ENCODE results near the gene STAT2.
"Not testable (repeated sequence)": the region's sequence is repeated elsewhere in the genome, so short reads cannot be mapped to it uniquely, and the experiment has no call there.

Gene STAT2

GRCh38 chr12:56342290-56342689 lies 17.6 kb downstream of the STAT2 start:
- H3K36me3 Mint-ChIP-seq (ENCODE audit: low read depth), result peaks cover 70% of the 10 kb centered on the region

GRCh38 chr12:56341616-56342015 lies 18.3 kb downstream of the STAT2 start:
- peaks cover 63% of the 10 kb centered on the region for H3K36me3 Mint-ChIP-seq (ENCODE audit: low read depth)
- no peak for DNase-seq
- no peaks in the 10 kb centered on the region for H3K9me3 Mint-ChIP-seq
- H3K4me3 Mint-ChIP-seq, result no peak overlapping the region
- peaks cover 49% of the 10 kb centered on the region for H3K4me1 Mint-ChIP-seq (ENCODE audit: low read depth)
- no peaks in the 10 kb centered on the region for H3K27me3 Mint-ChIP-seq
- peak overlapping the region; percentile 47 for H3K27ac Mint-ChIP-seq

More at GRCh38 chr12:56342290-56342689, 17.6 kb downstream of the STAT2 start:
- H3K4me3 Mint-ChIP-seq, H3K27me3 Mint-ChIP-seq, H3K9me3 Mint-ChIP-seq, DNase-seq: not testable (repeated sequence)
- Mint-ChIP-seq H3K4me1 (ENCODE audit: low read depth) (peaks cover 44% of the 10 kb centered on the region), H3K27ac (peak overlapping the region; percentile 0)

GRCh38 chr12:56339158-56339422 lies 20.8 kb downstream of the STAT2 start:
- Mint-ChIP-seq H3K36me3 (ENCODE audit: low read depth) (peaks cover 51% of the 10 kb centered on the region), H3K4me1 (ENCODE audit: low read depth) (peaks cover 59% of the 10 kb centered on the region), H3K4me3 (peak overlapping the region; percentile 82), H3K27me3 (no peaks in the 10 kb centered on the region), H3K9me3 (no peaks in the 10 kb centered on the region), H3K27ac (peak overlapping the region; percentile 99)
- DNase-seq, result no peak

GRCh38 chr12:56338308-56339157 lies 21.4 kb downstream of the STAT2 start, which contains the start of gene IL23A:
IL23A (plus strand) TSS chr12:56338884; CDS start chr12:56339045, 161 bp downstream.
- Mint-ChIP-seq H3K27me3 (no peaks in the 10 kb centered on the region), H3K27ac (peak within 1 kb of the TSS; percentile 99), H3K36me3 (ENCODE audit: low read depth) (peaks cover 51% of the 10 kb centered on the region), H3K4me3 (peak within 1 kb of the TSS; percentile 82), H3K9me3 (no peaks in the 10 kb centered on the region), H3K4me1 (ENCODE audit: low read depth) (peaks cover 61% of the 10 kb centered on the region)
- peak; percentile 84 for DNase-seq

- no peak for DNase-seq
- H3K9me3 Mint-ChIP-seq, result no peaks in the 10 kb centered on the region
- H3K4me1 Mint-ChIP-seq (ENCODE audit: low read depth), result peaks cover 69% of the 10 kb centered on the region
- H3K27ac Mint-ChIP-seq, result peak overlapping the region; percentile 99
- H3K36me3 Mint-ChIP-seq (ENCODE audit: low read depth), result peaks cover 47% of the 10 kb centered on the region
- H3K4me3 Mint-ChIP-seq, result peak overlapping the region; percentile 82
- H3K27me3 Mint-ChIP-seq, result no peaks in the 10 kb centered on the region
These were observed 22.1 kb downstream of the STAT2 start for GRCh38 chr12:56337753-56338251.

- no peak for DNase-seq
- Mint-ChIP-seq H3K36me3 (ENCODE audit: low read depth) (peaks cover 42% of the 10 kb centered on the region), H3K9me3 (no peaks in the 10 kb centered on the region), H3K27me3 (no peaks in the 10 kb centered on the region), H3K4me1 (ENCODE audit: low read depth) (peaks cover 73% of the 10 kb centered on the region), H3K4me3 (no peak overlapping the region), H3K27ac (peak overlapping the region; percentile 35)
These were observed 23.3 kb downstream of the STAT2 start for GRCh38 chr12:56336361-56337167.

GRCh38 chr12:56335527-56335926 lies 24.4 kb downstream of the STAT2 start:
- not testable (repeated sequence) for H3K9me3 Mint-ChIP-seq, H3K27ac Mint-ChIP-seq, DNase-seq, H3K4me3 Mint-ChIP-seq, H3K27me3 Mint-ChIP-seq
- H3K36me3 Mint-ChIP-seq (ENCODE audit: low read depth), result peaks cover 34% of the 10 kb centered on the region
- peaks cover 68% of the 10 kb centered on the region for H3K4me1 Mint-ChIP-seq (ENCODE audit: low read depth)

- Mint-ChIP-seq H3K36me3 (ENCODE audit: low read depth) (peaks cover 24% of the 10 kb centered on the region), H3K27me3 (no peaks in the 10 kb centered on the region), H3K27ac (peak overlapping the region; percentile 100), H3K4me1 (ENCODE audit: low read depth) (peaks cover 57% of the 10 kb centered on the region), H3K9me3 (no peaks in the 10 kb centered on the region), H3K4me3 (peak overlapping the region; percentile 96)
- no peak for DNase-seq
These were observed 25.5 kb downstream of the STAT2 start for GRCh38 chr12:56334490-56334793.

- DNase-seq, result peak; percentile 91
- H3K4me1 Mint-ChIP-seq (ENCODE audit: low read depth), result peaks cover 52% of the 10 kb centered on the region
- H3K27ac Mint-ChIP-seq, result peak within 1 kb of the TSS; percentile 100
- H3K4me3 Mint-ChIP-seq, result peak within 1 kb of the TSS; percentile 96
- H3K27me3 Mint-ChIP-seq, result no peaks in the 10 kb centered on the region
- H3K36me3 Mint-ChIP-seq (ENCODE audit: low read depth), result peaks cover 19% of the 10 kb centered on the region
- H3K9me3 Mint-ChIP-seq, result no peaks in the 10 kb centered on the region
These were observed 26.0 kb downstream of the STAT2 start, which contains the start of gene PAN2 for GRCh38 chr12:56333679-56334489. PAN2 (minus strand) TSS chr12:56334000; CDS start chr12:56333094, 906 bp downstream.

GRCh38 chr12:56333197-56333678 lies 26.7 kb downstream of the STAT2 start:
- H3K27ac Mint-ChIP-seq, result peak overlapping the region; percentile 100
- peaks cover 46% of the 10 kb centered on the region for H3K4me1 Mint-ChIP-seq (ENCODE audit: low read depth)
- no peak for DNase-seq
- H3K4me3 Mint-ChIP-seq, result peak overlapping the region; percentile 96
- no peaks in the 10 kb centered on the region for H3K27me3 Mint-ChIP-seq
- H3K36me3 Mint-ChIP-seq (ENCODE audit: low read depth), result peaks cover 17% of the 10 kb centered on the region
- no peaks in the 10 kb centered on the region for H3K9me3 Mint-ChIP-seq

- peaks cover 22% of the 10 kb centered on the region for H3K36me3 Mint-ChIP-seq (ENCODE audit: low read depth)
- no peak for DNase-seq
- peak overlapping the region; percentile 100 for H3K27ac Mint-ChIP-seq
- no peaks in the 10 kb centered on the region for H3K27me3 Mint-ChIP-seq
- no peaks in the 10 kb centered on the region for H3K9me3 Mint-ChIP-seq
- H3K4me3 Mint-ChIP-seq, result peak overlapping the region; percentile 96
- peaks cover 40% of the 10 kb centered on the region for H3K4me1 Mint-ChIP-seq (ENCODE audit: low read depth)
These were observed 27.3 kb downstream of the STAT2 start for GRCh38 chr12:56332512-56333196.

GRCh38 chr12:56330936-56331490 lies 28.9 kb downstream of the STAT2 start:
- no peaks in the 10 kb centered on the region for H3K27me3 Mint-ChIP-seq
- no peak overlapping the region for H3K4me3 Mint-ChIP-seq
- peak overlapping the region; percentile 9 for H3K27ac Mint-ChIP-seq
- peaks cover 33% of the 10 kb centered on the region for H3K36me3 Mint-ChIP-seq (ENCODE audit: low read depth)
- no peak for DNase-seq
- H3K9me3 Mint-ChIP-seq, result no peaks in the 10 kb centered on the region
- H3K4me1 Mint-ChIP-seq (ENCODE audit: low read depth), result peaks cover 29% of the 10 kb centered on the region

GRCh38 chr12:56326533-56326932 lies 33.4 kb downstream of the STAT2 start:
- no peak overlapping the region for H3K27ac Mint-ChIP-seq
- no peak for DNase-seq
- H3K27me3 Mint-ChIP-seq, result no peaks in the 10 kb centered on the region
- no peaks in the 10 kb centered on the region for H3K9me3 Mint-ChIP-seq
- no peak overlapping the region for H3K4me3 Mint-ChIP-seq
- peaks cover 3% of the 10 kb centered on the region for H3K4me1 Mint-ChIP-seq (ENCODE audit: low read depth)
- H3K36me3 Mint-ChIP-seq (ENCODE audit: low read depth), result peaks cover 53% of the 10 kb centered on the region

Data from activated T-cell treated with anti-CD3 and anti-CD28 coated beads, Interleukin-2, amount 50 U/mL, for 24 hours (primary cell).